Measurements from ENCODE around the gene GRIA1. TPM values are rescaled to one million over a fixed set of nuclear protein-coding genes. Genes with fewer than 3 reads are reported as not detected.

Gene GRIA1
- total RNA-seq, 3 donors from 2014 or later: 0.33 to 0.88 TPM; not detected in 1

DNA sequence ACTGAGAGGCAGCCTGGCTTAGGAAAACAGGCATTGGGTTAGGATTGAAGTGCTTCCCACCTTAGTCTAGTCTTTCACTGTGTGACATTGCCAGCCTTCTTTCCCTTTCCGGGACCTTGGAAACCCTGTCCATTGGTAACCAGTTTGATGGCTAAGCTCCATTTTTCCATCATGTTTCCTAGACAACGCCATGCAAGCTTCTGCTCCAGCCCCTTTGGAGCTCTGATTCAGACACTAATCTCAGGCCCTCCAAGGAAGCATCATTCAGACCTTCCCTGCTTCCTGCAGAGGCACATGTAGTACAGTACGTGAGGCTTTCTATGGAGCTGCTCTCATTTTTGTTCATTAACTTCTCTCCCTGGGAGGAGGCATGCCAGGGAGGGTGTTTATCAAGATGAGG, 68.5 kb downstream of the GRIA1 start:
- TF ChIP-seq POLR2AphosphoS5 (IDR thresholded peaks at IDR 0.05) (no peak), POLR2A (IDR thresholded peaks at IDR 0.05) (no peak)
- TF ChIP-seq, protein P1, sequence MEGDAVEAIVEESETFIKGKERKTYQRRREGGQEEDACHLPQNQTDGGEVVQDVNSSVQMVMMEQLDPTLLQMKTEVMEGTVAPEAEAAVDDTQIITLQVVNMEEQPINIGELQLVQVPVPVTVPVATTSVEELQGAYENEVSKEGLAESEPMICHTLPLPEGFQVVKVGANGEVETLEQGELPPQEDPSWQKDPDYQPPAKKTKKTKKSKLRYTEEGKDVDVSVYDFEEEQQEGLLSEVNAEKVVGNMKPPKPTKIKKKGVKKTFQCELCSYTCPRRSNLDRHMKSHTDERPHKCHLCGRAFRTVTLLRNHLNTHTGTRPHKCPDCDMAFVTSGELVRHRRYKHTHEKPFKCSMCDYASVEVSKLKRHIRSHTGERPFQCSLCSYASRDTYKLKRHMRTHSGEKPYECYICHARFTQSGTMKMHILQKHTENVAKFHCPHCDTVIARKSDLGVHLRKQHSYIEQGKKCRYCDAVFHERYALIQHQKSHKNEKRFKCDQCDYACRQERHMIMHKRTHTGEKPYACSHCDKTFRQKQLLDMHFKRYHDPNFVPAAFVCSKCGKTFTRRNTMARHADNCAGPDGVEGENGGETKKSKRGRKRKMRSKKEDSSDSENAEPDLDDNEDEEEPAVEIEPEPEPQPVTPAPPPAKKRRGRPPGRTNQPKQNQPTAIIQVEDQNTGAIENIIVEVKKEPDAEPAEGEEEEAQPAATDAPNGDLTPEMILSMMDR (IDR thresholded peaks at IDR 0.05): no peak
- H3K36me3 ChIP-seq: no peaks in the 10 kb centered on the region
- H3K27me3 ChIP-seq: no peaks in the 10 kb centered on the region
- no peak overlapping the region for H3K27ac ChIP-seq
- H3K9me3 ChIP-seq: no peaks in the 10 kb centered on the region
- no peak for DNase-seq (ENCODE audit: low spot score in 2 of 2)
- intact Hi-C loops (cut with DNase I; ENCODE audit: low total_unique reads): no loop called here
- H3K4me3 ChIP-seq: no peak overlapping the region
- no peaks in the 10 kb centered on the region for H3K4me1 ChIP-seq

DNA sequence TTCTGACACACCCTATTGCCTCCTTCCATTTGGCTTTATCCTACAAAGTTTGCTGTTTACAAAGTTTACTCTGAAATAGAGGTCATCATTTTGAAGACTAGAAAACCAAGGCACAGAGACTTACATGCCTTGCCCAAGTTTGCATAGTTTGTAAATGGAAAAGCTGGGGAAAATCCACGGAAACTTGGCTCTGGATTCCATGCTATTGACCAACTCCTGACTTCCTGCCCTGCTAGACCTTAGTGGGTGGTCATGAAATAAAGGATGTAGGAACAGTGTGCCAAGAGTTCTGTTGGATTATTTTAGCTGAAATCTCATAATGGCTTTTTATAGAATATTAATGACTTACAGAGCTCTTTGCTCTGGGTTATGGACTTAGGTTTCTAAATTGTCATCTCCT, 69.5 kb downstream of the GRIA1 start:
- Histone ChIP-seq H3K4me1 (no peaks in the 10 kb centered on the region), H3K36me3 (no peaks in the 10 kb centered on the region), H3K27me3 (no peaks in the 10 kb centered on the region), H3K4me3 (no peak overlapping the region), H3K9me3 (no peaks in the 10 kb centered on the region), H3K27ac (no peak overlapping the region)
- no peak for TF ChIP-seq POLR2A (IDR thresholded peaks at IDR 0.05)
- TF ChIP-seq, protein P1 (IDR thresholded peaks at IDR 0.05): no peak
- TF ChIP-seq POLR2AphosphoS5 (IDR thresholded peaks at IDR 0.05): no peak
- intact Hi-C loops (cut with DNase I; ENCODE audit: low total_unique reads): no loop called here
- DNase-seq (ENCODE audit: low spot score in 2 of 2): no peak

DNA sequence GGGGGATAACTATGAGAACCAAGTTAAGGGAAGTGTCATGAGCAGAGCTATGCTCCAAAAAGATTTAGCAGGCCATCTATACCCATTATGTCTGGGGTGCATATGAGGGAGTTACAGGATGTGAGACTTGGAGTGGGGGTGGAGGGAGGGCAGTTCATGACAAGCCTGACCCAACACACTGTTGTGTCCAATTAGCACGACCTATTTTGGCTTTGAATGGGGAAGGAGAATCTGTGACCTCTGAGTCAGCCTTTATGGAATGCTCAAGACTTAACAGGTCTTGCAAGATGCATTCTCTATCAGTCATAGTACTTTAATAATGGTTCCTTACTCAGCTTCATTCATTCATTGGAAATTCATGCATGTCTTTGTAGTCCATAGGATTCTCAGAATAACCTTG, 71.7 kb downstream of the GRIA1 start:
- intact Hi-C loops (cut with DNase I; ENCODE audit: low total_unique reads): no loop called here
- TF ChIP-seq, protein P1 (IDR thresholded peaks at IDR 0.05): no peak
- TF ChIP-seq POLR2A (IDR thresholded peaks at IDR 0.05) (no peak), POLR2AphosphoS5 (IDR thresholded peaks at IDR 0.05) (no peak)

DNA sequence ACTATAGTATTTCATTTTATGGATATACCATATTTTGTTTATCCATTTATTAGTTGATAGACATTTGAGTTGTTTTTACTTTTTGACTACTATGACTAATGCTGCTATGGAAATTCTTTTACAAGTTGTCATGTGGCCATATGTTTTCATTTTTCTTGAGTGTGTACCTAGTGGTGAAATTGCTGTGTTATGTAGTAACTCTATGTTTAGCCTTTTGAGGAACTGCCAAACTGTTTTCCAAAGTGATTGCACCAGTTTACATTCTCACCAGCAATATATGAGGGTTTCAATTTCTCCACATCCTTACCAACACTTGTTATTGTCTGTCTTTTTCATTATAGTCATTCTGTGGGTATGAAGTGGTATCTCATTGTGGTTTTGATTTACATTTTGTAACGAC, 75.4 kb downstream of the GRIA1 start:
- no peak overlapping the region for H3K4me3 ChIP-seq
- no peak overlapping the region for H3K27ac ChIP-seq
- H3K36me3 ChIP-seq: no peaks in the 10 kb centered on the region
- no peak for DNase-seq (ENCODE audit: low spot score in 2 of 2)
- intact Hi-C loops (cut with DNase I; ENCODE audit: low total_unique reads): no loop called here
- TF ChIP-seq POLR2A (IDR thresholded peaks at IDR 0.05) (no peak), POLR2AphosphoS5 (IDR thresholded peaks at IDR 0.05) (no peak)
- TF ChIP-seq, protein P1 (IDR thresholded peaks at IDR 0.05): no peak
- H3K4me1 ChIP-seq: no peaks in the 10 kb centered on the region
- no peaks in the 10 kb centered on the region for H3K9me3 ChIP-seq
- H3K27me3 ChIP-seq: no peaks in the 10 kb centered on the region

More for the DNA sequence above, 71.7 kb downstream of the GRIA1 start:
- no peak for DNase-seq (ENCODE audit: low spot score in 2 of 2)
- H3K27me3 ChIP-seq: no peaks in the 10 kb centered on the region
- no peaks in the 10 kb centered on the region for H3K9me3 ChIP-seq
- no peak overlapping the region for H3K4me3 ChIP-seq
- H3K4me1 ChIP-seq: no peaks in the 10 kb centered on the region
- no peak overlapping the region for H3K27ac ChIP-seq
- no peaks in the 10 kb centered on the region for H3K36me3 ChIP-seq

DNA sequence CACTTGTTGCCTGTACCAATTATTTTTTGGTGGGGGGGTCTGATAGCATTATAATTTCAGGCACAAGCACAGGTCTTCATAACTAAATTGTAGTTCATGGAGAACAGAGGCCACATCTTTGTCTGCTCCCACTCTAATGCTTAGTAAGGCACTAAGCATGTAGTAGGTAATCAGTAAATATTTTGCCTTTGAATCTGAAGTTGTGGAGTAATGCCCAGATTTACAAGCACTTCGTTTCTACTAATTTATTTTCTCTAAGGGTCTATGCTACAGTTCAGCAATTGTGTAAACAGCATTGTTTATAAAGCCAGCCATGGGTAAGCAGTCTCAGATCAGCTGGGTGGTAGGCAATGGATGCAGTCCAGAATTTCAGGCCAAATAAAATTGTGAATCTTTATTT, 78.6 kb downstream of the GRIA1 start:
- Histone ChIP-seq H3K4me3 (no peak overlapping the region), H3K4me1 (no peaks in the 10 kb centered on the region), H3K9me3 (no peaks in the 10 kb centered on the region), H3K36me3 (no peaks in the 10 kb centered on the region), H3K27me3 (no peaks in the 10 kb centered on the region), H3K27ac (no peak overlapping the region)
- no peak for DNase-seq (ENCODE audit: low spot score in 2 of 2)
- TF ChIP-seq POLR2AphosphoS5 (IDR thresholded peaks at IDR 0.05) (no peak), POLR2A (IDR thresholded peaks at IDR 0.05) (no peak)
- TF ChIP-seq, protein P1 (IDR thresholded peaks at IDR 0.05): no peak
- intact Hi-C loops (cut with DNase I; ENCODE audit: low total_unique reads): no loop called here

Data from breast epithelium (tissue), 4 donors.